LNCaP clone FGC (cell line): ENCODE results near the gene EIF1B.

Source experiments
- DNase-seq: peaks from one replicate; pipeline ENCODE4 v3.0.0-alpha.2; 2011; ENCODE audit warnings: low read depth
- H3K4me3 ChIP-seq: 2 replicates; pipeline ENCODE4 v1.5.1; 2011; ENCODE audit warnings: mild to moderate bottlenecking, low read depth, low read length, control low read depth
- TF ChIP-seq, protein P1 (sequence below): IDR thresholded peaks from 2 replicates; pipeline ENCODE4 v1.5.1; 2012; ENCODE audit warnings: mild to moderate bottlenecking; ENCODE audit not compliant: control insufficient read depth, insufficient read depth; ENCODE audit errors: extremely low read depth

EIF1B gene

DNA sequence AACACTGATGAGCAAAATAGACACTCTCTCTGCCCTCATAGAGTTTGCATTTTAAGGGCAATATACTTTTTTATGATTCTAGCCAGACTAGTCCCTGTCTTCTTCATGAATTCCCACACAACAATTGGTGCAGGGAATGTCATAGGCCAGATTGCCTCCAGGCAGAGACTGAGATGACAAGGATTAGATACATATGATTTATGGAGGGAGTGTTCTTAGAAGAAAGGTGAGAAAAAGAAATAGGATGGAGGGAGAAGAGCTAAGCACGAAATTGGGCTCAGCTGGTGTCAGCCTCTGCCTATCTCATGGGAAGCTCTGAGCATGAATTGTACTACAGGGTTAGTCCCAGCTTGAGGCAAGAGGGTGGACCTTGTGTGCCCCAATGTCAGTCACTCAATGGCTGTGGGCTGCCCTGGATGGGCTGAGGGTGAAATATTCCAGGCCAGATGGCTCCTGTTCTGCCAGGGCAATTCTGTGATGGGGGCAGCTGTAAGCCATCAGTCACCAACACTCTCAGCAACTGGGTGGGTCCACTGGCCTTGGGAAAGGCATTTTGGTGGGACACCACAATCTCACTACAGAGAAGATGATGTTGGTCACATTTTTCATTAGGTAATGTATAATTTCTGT is 31.1 kb downstream of the EIF1B start:
- TF ChIP-seq, protein P1, sequence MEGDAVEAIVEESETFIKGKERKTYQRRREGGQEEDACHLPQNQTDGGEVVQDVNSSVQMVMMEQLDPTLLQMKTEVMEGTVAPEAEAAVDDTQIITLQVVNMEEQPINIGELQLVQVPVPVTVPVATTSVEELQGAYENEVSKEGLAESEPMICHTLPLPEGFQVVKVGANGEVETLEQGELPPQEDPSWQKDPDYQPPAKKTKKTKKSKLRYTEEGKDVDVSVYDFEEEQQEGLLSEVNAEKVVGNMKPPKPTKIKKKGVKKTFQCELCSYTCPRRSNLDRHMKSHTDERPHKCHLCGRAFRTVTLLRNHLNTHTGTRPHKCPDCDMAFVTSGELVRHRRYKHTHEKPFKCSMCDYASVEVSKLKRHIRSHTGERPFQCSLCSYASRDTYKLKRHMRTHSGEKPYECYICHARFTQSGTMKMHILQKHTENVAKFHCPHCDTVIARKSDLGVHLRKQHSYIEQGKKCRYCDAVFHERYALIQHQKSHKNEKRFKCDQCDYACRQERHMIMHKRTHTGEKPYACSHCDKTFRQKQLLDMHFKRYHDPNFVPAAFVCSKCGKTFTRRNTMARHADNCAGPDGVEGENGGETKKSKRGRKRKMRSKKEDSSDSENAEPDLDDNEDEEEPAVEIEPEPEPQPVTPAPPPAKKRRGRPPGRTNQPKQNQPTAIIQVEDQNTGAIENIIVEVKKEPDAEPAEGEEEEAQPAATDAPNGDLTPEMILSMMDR: no peak
- DNase-seq: no peak
- no peak overlapping the region for H3K4me3 ChIP-seq

DNA sequence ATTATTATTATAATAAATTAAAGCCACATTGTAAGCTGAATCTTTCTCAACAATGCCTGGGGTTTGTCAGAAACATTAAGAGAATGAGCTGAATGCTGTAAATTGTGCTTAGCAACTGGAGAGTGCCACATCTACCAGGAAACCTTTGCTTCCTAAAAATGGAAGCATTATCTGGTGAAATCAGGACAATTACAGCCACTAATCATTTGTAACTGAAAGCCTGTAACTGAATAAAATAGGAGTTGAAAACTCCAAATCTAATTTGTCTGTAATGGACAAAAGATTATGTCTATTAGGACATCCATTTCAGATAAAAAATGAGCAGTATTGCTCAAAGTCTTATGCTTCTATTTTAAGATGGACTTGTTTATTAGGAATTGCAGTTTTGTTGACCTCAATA is 32.2 kb downstream of the EIF1B start:
- TF ChIP-seq, protein P1: no peak
- DNase-seq: no peak
- H3K4me3 ChIP-seq: no peak overlapping the region

DNA sequence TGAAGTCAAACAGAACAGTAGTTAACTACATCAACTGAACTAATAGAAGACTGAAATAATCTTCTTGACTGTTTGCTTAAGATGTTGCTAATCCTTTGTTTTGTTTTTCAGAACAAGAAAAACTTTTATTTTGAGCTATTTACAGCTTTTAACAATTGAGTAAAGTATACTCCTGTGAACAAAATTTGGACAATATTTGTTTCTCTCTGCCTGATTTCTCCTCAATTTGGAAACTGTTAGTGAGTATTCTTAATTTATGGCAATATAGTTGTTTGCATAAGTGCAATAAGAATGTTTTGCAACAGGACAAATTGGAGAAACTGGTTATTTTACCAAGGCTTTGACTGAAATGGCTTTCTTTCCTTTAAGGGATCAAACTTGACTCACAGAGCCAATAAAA is 41.0 kb downstream of the EIF1B start:
- DNase-seq: no peak
- H3K4me3 ChIP-seq: no peak overlapping the region
- TF ChIP-seq, protein P1: no peak

DNA sequence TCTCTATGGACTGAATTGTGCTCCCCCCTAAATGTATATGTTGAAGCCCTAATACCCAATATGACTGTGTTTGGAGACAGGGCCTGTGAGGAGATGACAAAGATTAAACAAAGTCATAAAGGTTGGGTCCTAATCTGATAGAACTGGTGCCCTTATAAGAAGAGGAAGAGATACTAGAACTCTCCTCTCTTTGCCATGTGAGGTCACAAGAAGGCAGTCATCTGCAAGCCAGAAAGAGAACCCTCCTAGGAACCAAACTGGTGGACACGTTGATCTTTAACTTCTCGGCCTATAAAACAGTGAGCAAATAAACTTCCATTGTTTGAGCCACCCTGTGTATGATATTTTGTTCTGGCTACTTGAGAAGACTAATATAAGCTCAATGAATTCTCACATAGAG is 45.9 kb downstream of the EIF1B start:
- TF ChIP-seq, protein P1: no peak
- DNase-seq: peak; percentile 30
- no peak overlapping the region for H3K4me3 ChIP-seq

DNA sequence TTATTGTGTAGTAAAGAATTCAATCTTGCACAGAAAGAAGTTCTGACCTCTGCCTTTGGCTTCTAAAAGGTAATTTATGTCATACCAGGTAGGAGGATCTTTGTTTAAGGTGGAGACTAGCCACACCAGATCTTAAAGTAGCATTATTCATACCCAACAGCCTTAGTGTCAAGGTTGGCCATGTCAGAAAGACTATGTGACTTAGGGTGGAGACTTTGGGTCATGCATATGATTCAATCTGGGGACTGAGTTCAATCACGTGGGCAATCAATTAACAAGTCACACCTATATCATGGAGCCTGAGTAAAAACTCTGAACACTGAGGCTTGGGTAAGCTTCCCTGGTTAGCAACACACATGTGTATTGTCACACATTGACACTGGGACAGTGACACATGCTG is 48.9 kb downstream of the EIF1B start:
- no peak overlapping the region for H3K4me3 ChIP-seq
- TF ChIP-seq, protein P1: no peak
- no peak for DNase-seq
